VCaP (cell line): ENCODE results near the gene TRDN.
"Not testable (repeated sequence)": the region's sequence is repeated elsewhere in the genome, so short reads cannot be mapped to it uniquely, and the experiment has no call there.

Experiments
- H3K27ac ChIP-seq: fragments of 450-650 bp; 2 replicates; pipeline ENCODE4 v1.5.1; 2017
- TF ChIP-seq, protein P1 (sequence below): fragments of 450-650 bp; conservative IDR thresholded peaks from 2 replicates; pipeline ENCODE4 v1.5.1; 2017; ENCODE audit warnings: mild to moderate bottlenecking, moderate library complexity

TRDN gene

DNA sequence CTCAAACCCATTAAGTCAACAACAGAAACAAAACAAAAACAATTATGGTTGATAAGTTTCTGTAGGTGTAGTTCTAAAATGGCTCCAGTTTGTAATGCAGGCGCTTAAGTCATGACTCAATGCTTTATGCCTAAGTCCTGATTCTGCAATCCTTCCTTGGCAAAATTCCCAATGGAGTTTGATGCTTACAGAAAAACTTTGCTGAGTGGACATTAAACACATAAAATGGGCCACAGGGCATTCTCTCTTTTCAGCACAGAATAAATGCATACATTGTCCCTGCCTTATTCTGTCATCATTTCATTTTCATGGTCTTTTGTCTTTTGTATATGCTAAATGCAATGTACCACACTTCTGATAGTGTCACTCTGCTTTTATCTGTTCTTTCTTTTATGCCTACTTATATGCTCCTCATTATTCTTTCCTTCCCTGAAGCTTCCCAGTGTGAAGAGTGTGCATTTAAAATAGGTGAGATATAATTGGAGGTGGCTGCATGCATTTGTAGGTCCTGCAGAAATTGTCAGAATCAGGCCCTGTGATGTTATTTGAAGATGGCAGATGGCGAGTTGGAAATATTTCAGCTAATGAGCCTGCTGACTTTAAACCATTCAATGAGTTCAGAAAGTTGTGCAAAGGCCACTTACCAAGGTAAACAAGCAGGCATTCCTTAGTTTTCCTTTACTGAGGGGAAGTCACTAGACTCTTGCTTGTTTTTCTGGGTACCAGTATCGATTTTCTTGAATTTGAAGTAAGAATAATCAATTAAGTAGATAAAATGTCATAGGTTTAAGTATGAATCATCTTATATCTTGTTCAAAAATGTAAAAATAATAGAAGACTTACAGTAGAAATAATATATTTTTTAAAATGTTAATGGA, 313.1 kb downstream of the TRDN start:
- TF ChIP-seq, protein P1, sequence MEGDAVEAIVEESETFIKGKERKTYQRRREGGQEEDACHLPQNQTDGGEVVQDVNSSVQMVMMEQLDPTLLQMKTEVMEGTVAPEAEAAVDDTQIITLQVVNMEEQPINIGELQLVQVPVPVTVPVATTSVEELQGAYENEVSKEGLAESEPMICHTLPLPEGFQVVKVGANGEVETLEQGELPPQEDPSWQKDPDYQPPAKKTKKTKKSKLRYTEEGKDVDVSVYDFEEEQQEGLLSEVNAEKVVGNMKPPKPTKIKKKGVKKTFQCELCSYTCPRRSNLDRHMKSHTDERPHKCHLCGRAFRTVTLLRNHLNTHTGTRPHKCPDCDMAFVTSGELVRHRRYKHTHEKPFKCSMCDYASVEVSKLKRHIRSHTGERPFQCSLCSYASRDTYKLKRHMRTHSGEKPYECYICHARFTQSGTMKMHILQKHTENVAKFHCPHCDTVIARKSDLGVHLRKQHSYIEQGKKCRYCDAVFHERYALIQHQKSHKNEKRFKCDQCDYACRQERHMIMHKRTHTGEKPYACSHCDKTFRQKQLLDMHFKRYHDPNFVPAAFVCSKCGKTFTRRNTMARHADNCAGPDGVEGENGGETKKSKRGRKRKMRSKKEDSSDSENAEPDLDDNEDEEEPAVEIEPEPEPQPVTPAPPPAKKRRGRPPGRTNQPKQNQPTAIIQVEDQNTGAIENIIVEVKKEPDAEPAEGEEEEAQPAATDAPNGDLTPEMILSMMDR: no peak
- H3K27ac ChIP-seq: no peak overlapping the region

DNA sequence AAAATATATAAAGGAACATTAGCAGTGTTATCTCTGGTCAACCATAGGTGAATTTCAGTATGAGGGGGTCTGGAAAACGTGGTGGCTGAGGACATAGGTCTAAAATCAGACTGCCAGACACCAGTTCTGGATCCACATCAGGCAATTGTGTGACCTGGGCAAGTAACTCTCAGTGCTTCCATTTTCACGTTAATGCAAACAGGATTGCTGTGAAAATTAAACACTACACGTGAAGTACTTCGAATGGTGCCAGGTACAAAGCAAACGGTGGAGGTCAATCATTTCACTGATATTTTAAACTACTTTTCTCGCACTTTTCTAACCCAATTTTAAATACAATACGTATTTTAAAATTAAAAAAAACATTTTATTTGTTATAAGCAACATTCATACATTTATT, 315.7 kb downstream of the TRDN start:
- no peak overlapping the region for H3K27ac ChIP-seq
- TF ChIP-seq, protein P1: no peak

DNA sequence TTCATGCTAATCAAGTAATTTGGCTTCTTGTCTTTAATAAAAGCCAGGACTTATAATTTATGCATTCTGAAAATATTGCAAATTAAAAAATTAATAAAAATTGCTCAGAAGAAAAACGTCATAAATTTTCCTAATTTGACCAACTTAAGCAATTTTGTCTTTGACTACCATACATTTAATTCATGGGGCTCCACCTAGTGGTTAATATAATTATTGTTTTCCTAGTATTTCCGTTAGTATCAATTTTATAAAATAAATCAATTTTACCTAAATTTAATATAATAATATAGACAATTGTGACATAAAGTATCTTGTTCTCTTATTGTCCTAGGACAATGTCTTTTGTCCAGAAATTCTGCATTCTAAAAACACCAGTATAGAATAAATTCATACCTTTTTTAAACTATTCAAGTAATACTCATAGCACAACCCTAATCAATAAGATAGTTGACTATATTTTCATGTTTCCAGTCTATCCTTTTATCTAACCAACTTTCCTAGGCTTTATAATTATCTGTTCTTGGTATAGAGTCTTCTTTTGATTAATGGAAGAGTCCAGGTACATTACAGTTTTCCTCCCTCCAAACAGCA, 319.9 kb downstream of the TRDN start:
- TF ChIP-seq, protein P1: peak; percentile 76

DNA sequence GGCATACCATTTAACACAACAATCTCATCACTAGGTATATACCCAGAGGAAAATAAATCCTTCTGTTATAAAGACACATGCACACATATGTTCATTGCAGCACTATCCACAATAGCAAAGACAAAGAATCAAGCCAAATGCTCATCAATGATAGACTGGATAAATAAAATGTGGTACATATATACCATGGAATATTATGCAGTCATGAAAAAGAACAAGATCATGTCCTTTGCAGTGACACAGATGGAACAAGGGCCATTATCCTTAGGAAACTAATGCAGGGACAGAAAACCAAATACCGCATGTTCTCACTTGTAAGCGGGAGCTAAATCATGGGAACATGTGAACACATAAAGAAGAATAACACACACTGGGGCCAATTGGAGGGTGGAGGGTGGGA, 322.3 kb downstream of the TRDN start:
- H3K27ac ChIP-seq: not testable (repeated sequence)

More for the DNA sequence above, 319.9 kb downstream of the TRDN start:
- no peak overlapping the region for H3K27ac ChIP-seq

DNA sequence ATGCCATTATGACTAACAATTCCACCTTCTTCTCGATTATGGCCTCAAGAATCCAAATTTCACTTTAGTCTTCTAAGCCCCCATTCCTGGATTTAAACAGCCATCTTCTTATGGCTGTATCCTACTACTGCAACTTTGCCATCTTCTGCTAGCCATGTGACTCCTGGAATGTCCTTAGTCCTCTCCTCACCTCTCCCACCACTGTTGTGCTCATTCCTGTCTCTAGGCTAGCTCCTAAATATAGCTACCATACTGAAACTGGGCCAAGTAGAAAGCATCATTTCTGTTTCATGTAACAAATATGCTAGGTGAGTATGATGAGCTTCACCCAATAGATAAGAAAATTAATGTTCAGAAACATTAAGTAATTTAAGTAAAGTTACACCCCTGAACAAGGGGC, 327.6 kb downstream of the TRDN start:
- TF ChIP-seq, protein P1: no peak
- no peak overlapping the region for H3K27ac ChIP-seq

DNA sequence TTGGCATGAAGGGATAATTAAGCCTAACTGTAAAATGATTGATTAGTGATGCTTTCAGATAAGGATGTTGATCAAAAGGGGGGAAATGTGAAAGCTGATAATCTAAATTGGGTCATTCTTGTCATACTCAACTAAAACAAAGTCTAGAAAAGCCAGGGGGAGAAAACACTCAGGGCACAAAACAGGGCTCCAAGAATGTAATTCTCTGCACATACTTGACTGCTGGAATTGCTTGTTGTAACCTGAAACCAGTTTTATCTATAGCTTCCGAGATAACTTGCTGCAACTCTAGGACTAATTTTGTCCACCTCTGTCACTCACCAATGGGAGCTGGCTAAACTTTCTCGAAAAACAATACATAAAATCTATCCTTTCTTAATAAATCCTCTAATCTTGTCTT, 330.4 kb downstream of the TRDN start:
- TF ChIP-seq, protein P1: no peak
- no peak overlapping the region for H3K27ac ChIP-seq

DNA sequence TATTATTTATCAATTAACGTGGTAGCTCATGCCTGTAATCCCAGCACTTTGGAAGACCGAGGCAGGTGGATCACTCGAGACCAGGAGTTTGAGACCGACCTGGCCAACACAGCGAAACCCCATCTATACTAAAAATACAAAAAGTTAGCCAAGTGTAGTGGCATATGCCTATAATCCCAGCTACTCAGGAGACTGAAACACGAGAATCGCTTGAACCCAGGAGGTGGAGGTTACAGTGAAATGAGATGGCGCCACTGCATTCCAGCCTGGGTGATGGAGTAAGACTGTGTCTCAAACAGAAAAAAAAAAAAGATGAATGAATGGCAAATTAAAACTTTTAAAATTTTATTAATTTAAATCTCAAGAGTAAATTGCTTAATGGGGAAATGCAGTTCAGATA, 341.1 kb downstream of the TRDN start:
- H3K27ac ChIP-seq: no peak overlapping the region
- TF ChIP-seq, protein P1: no peak

DNA sequence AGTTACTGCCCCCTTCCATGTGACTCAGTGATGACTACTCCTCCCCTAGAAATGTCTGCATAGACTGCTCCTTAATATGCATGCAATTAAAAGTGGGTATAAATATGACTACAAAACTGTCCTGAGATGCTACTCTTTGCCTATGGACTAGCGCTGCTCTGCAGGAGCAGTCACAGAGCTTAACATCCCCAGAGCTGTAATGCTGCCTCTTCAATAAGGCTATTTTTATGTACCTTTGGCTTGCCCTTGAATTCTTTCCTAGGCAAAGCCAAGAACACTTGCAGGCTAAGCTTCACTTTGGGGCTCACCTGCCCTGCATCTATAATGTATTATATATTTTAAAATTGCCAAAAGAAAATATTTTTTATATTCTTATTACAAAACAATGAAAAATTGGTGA, 341.6 kb downstream of the TRDN start:
- H3K27ac ChIP-seq: no peak overlapping the region
- TF ChIP-seq, protein P1: no peak
